ENCODE data around the gene SNX9. TPM values are rescaled to one million over a fixed set of nuclear protein-coding genes. Genes with fewer than 3 reads are reported as not detected.

SNX9 gene
- total RNA-seq, 2 experiments from 2014 or later, result 44.9 to 45.1 TPM

DNA sequence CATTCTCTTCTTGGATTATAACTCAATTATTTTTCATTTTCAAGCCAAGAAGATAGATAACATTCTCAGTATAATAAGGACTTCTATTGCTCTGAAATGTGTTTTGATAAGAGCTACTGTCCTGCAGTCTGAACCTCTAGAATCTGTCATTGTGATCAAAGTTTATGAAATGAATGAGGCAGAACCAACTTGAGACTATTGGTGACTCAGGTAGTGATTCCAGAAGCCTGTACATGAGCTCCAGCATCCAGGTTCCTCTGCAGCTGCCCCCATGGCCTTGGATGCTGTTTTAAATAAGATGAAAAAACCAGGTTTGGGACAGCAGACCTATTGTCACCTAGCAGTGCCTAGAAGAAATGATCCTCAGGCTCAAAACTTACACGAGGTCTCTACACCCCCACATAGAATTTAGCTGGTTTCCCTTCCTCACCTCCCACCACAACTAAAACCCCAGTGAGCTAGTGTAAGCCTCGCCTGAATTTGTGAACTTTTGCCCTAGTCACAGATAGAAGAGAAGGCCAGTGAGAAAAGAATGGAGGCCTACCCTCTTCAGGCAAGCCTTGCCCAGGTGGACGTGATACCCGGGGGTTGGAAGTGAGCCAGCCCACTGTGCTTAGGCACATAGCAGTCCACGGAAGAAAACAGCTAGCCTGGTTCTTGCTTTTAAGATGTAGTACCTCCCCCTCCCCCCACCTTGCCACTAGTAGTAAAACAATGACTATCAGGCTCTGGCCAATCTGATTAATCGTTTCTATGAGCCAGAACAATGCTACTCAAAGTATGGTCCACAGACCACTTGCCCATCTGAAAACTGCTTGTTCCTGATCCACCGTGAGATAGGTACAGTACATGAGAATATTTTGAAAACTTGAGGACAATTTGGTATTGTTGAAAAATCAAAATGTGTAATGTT is 85.6 kb downstream of the SNX9 start:
- CTCF ChIA-PET, result interaction anchor here (0.8 to 2.2 kb wide), 8 partner anchors 14 to 240 kb away, joined by 3 to 11 read pairs (median 4); no protein-coding TSS in a partner anchor
- Mint-ChIP-seq H3K4me3 (no peak overlapping the region), H3K27me3 (no peaks in the 10 kb centered on the region), H3K4me1 (ENCODE audit: low read depth) (peaks cover 26% of the 10 kb centered on the region), H3K9me3 (no peaks in the 10 kb centered on the region), H3K27ac (peak overlapping the region; percentile 79), H3K36me3 (ENCODE audit: low read depth) (peaks cover 60% of the 10 kb centered on the region)
- POLR2A ChIA-PET, result interaction anchor here (0.8 to 1.4 kb wide), 4 partner anchors 11 to 144 kb away, joined by 3 to 6 read pairs (median 4); no protein-coding TSS in a partner anchor
- TF ChIP-seq, protein P1, sequence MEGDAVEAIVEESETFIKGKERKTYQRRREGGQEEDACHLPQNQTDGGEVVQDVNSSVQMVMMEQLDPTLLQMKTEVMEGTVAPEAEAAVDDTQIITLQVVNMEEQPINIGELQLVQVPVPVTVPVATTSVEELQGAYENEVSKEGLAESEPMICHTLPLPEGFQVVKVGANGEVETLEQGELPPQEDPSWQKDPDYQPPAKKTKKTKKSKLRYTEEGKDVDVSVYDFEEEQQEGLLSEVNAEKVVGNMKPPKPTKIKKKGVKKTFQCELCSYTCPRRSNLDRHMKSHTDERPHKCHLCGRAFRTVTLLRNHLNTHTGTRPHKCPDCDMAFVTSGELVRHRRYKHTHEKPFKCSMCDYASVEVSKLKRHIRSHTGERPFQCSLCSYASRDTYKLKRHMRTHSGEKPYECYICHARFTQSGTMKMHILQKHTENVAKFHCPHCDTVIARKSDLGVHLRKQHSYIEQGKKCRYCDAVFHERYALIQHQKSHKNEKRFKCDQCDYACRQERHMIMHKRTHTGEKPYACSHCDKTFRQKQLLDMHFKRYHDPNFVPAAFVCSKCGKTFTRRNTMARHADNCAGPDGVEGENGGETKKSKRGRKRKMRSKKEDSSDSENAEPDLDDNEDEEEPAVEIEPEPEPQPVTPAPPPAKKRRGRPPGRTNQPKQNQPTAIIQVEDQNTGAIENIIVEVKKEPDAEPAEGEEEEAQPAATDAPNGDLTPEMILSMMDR (IDR thresholded peaks at IDR 0.05), result no peak
- intact Hi-C loops (cut with micrococcal nuclease), result no loop called here
- peak; percentile 58 for DNase-seq
- peak; percentile 94 for ATAC-seq

DNA sequence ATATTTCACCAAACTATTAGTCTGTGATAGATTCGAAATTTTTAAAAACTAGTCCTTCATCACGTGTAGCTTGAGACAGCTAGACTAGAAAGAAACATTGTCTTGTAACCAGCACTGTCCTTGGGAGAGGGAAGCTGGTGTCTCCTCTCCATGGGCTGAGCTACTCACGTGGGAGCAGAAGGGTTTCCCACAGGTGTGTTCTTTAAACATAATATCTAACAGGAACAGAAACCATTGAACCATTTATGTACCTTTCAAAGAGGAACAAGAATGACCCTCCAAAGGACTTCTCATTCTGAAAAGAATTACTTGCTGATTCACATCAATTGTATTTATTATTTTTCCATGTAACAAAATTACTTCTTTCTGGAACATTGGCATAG is 86.2 kb downstream of the SNX9 start:
- POLR2A ChIA-PET, result interaction anchor here (0.8 to 1.2 kb wide), 2 partner anchors 30 to 145 kb away, joined by 3 to 5 read pairs; no protein-coding TSS in a partner anchor
- Mint-ChIP-seq H3K36me3 (ENCODE audit: low read depth) (peaks cover 63% of the 10 kb centered on the region), H3K27me3 (no peaks in the 10 kb centered on the region), H3K4me3 (no peak overlapping the region), H3K27ac (peak overlapping the region; percentile 79), H3K9me3 (no peaks in the 10 kb centered on the region), H3K4me1 (ENCODE audit: low read depth) (peaks cover 26% of the 10 kb centered on the region)
- no peak for DNase-seq
- CTCF ChIA-PET, result interaction anchor here (0.8 to 2.1 kb wide), 8 partner anchors 13 to 241 kb away, joined by 3 to 11 read pairs (median 4); no protein-coding TSS in a partner anchor
- no peak for ATAC-seq
- TF ChIP-seq, protein P1 (IDR thresholded peaks at IDR 0.05), result no peak
- intact Hi-C loops (cut with micrococcal nuclease), result no loop called here

DNA sequence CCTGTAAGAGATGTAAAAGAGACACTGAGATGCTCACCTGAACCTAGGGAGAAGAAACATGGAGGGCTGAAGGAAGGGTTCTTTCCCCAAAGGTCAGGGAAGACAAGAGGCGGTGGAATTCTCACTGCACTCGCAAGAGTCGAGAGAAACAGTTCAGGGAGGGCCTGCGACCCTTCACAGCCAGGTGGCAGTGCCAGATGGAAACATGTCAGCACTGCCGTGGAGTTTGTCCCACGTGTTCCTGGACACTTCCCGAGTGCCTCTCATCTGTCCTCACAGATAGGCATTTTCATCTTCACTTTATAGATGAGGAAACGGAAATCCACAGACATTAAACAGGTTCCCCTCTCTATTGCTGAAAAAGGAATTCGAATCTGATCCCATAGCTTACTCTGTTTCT is 88.2 kb downstream of the SNX9 start:
- no peak for ATAC-seq
- no peak for DNase-seq
- Mint-ChIP-seq H3K4me3 (no peak overlapping the region), H3K27ac (peak overlapping the region; percentile 63), H3K9me3 (no peaks in the 10 kb centered on the region), H3K4me1 (ENCODE audit: low read depth) (peaks cover 26% of the 10 kb centered on the region), H3K27me3 (no peaks in the 10 kb centered on the region), H3K36me3 (ENCODE audit: low read depth) (peaks cover 58% of the 10 kb centered on the region)
- ChIA-PET POLR2A (interaction anchor here (1.5 kb wide), 1 partner anchor 9 kb away, joined by 3 read pairs; no protein-coding TSS in a partner anchor), CTCF (interaction anchor here (1.6 kb wide), 1 partner anchor 38 kb away, joined by 3 read pairs; no protein-coding TSS in a partner anchor)
- TF ChIP-seq, protein P1 (IDR thresholded peaks at IDR 0.05), result no peak
- intact Hi-C loops (cut with micrococcal nuclease), result loop anchor here (10.0 kb wide), 1 partner anchor 154 kb away; no protein-coding TSS in a partner anchor

DNA sequence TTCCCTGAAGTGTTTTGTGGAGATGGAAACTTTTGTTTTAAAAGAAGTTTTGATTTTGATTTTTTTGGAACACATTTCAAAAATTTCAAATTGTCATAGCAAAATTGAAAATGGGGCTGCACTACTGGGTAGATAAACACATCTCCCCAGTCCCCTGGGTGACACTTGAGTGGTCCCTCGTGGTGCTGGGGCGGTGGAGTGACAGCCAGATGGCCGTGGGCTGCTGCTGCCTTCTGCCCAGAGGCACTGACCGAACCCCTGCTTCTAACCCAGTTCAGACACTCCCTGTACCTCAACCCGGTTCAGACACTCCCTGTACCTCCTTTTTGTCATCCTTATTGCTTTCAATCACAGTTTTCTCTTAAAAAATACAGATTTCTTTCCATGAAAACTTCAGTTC is 88.7 kb downstream of the SNX9 start:
- H3K4me1 Mint-ChIP-seq (ENCODE audit: low read depth), result peaks cover 24% of the 10 kb centered on the region
- ChIA-PET POLR2A (no interaction called here), CTCF (interaction anchor here (1.6 kb wide), 1 partner anchor 38 kb away, joined by 3 read pairs; no protein-coding TSS in a partner anchor)
- H3K36me3 Mint-ChIP-seq (ENCODE audit: low read depth), result peaks cover 58% of the 10 kb centered on the region
- intact Hi-C loops (cut with micrococcal nuclease), result loop anchor here (10.0 kb wide), 1 partner anchor 153 kb away; no protein-coding TSS in a partner anchor
- DNase-seq, result no peak
- H3K9me3 Mint-ChIP-seq, result no peaks in the 10 kb centered on the region
- H3K4me3 Mint-ChIP-seq, result no peak overlapping the region
- TF ChIP-seq, protein P1 (IDR thresholded peaks at IDR 0.05), result no peak
- no peak overlapping the region for H3K27ac Mint-ChIP-seq
- H3K27me3 Mint-ChIP-seq, result no peaks in the 10 kb centered on the region
- ATAC-seq, result no peak
